ENCODE data around the gene TERT.

GRCh38 chr5:1324719-1325190, 29.9 kb upstream of the TERT start:
- TF ChIP-seq CTCF (conservative IDR thresholded peaks at IDR 0.05; ENCODE audit: low read length) (no peak), EZH2phosphoT487 (IDR thresholded peaks at IDR 0.05; ENCODE audit: borderline replicate concordance) (no peak)
